Measurements from ENCODE around the gene CACNA2D3. TPM values are rescaled to one million over a fixed set of nuclear protein-coding genes. Genes with fewer than 3 reads are reported as not detected.

The CACNA2D3 gene
- total RNA-seq, 1 donor from 2014 or later = 17.2 TPM

- Histone ChIP-seq H3K27me3 (no peaks in the 10 kb centered on the region), H3K27ac (no peak overlapping the region), H3K4me1 (no peaks in the 10 kb centered on the region), H3K36me3 (no peaks in the 10 kb centered on the region), H3K4me3 (no peak overlapping the region), H3K9me3 (no peaks in the 10 kb centered on the region)
- intact Hi-C loops (cut with DNase I) = no loop called here
- no peak for DNase-seq (ENCODE audit: extremely low spot score in 2 of 2)
- TF ChIP-seq POLR2A (IDR thresholded peaks at IDR 0.05) = no peak
- TF ChIP-seq POLR2AphosphoS5 (IDR thresholded peaks at IDR 0.05; ENCODE audit: insufficient read depth in 1 of 2, low read depth in 1 of 2) = no peak
Observed at GRCh38 chr3:54372232-54372631, 249.9 kb downstream of the CACNA2D3 start.

DNA sequence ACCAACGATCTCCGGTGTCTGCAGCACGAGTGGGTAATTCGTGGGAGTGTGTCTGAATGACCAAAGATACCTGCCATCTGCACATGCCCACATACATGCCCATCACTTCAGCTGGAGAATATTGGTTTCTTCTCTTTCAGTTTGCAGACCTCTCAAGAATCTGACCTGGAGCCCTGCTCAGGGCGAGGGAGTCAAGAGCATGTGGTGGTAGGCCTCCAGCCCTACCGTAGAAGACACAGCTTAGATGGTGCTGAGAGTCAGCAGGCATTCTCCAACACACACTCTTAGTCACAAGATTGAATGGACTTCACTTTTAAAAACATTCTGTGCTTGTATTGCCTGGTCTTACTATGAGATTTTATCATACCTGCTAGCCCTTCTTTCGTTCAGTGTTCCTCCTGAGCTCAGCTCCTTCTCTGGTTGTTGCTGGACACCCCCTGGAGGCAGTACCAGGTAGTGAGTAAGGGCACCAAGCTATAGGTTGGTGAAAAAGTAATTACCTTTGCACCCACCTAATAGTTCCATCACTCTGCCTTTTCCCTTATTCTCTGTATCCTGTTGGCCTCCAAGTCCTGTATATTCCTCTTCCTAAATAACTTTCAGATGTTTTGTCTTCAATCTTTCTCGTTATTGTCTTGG is 252.0 kb downstream of the CACNA2D3 start:
- Histone ChIP-seq H3K36me3 (no peaks in the 10 kb centered on the region), H3K27ac (no peak overlapping the region), H3K4me3 (no peak overlapping the region), H3K4me1 (no peaks in the 10 kb centered on the region), H3K27me3 (no peaks in the 10 kb centered on the region), H3K9me3 (no peaks in the 10 kb centered on the region)
- intact Hi-C loops (cut with DNase I) = no loop called here
- TF ChIP-seq POLR2A (IDR thresholded peaks at IDR 0.05) (no peak), POLR2AphosphoS5 (IDR thresholded peaks at IDR 0.05; ENCODE audit: insufficient read depth in 1 of 2, low read depth in 1 of 2) (no peak)
- TF ChIP-seq, protein P1, sequence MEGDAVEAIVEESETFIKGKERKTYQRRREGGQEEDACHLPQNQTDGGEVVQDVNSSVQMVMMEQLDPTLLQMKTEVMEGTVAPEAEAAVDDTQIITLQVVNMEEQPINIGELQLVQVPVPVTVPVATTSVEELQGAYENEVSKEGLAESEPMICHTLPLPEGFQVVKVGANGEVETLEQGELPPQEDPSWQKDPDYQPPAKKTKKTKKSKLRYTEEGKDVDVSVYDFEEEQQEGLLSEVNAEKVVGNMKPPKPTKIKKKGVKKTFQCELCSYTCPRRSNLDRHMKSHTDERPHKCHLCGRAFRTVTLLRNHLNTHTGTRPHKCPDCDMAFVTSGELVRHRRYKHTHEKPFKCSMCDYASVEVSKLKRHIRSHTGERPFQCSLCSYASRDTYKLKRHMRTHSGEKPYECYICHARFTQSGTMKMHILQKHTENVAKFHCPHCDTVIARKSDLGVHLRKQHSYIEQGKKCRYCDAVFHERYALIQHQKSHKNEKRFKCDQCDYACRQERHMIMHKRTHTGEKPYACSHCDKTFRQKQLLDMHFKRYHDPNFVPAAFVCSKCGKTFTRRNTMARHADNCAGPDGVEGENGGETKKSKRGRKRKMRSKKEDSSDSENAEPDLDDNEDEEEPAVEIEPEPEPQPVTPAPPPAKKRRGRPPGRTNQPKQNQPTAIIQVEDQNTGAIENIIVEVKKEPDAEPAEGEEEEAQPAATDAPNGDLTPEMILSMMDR (IDR thresholded peaks at IDR 0.05) = no peak
- DNase-seq (ENCODE audit: extremely low spot score in 2 of 2) = no peak

- H3K4me1 ChIP-seq = no peaks in the 10 kb centered on the region
- TF ChIP-seq POLR2AphosphoS5 (IDR thresholded peaks at IDR 0.05; ENCODE audit: insufficient read depth in 1 of 2, low read depth in 1 of 2) = no peak
- no peak for TF ChIP-seq POLR2A (IDR thresholded peaks at IDR 0.05)
- TF ChIP-seq, protein P1 (IDR thresholded peaks at IDR 0.05) = no peak
- H3K36me3 ChIP-seq = no peaks in the 10 kb centered on the region
- no peaks in the 10 kb centered on the region for H3K9me3 ChIP-seq
- intact Hi-C loops (cut with DNase I) = no loop called here
- no peak for DNase-seq (ENCODE audit: extremely low spot score in 2 of 2)
- H3K27me3 ChIP-seq = no peaks in the 10 kb centered on the region
- no peak overlapping the region for H3K4me3 ChIP-seq
- H3K27ac ChIP-seq = no peak overlapping the region
Observed at GRCh38 chr3:54376142-54376807, 253.9 kb downstream of the CACNA2D3 start.

DNA sequence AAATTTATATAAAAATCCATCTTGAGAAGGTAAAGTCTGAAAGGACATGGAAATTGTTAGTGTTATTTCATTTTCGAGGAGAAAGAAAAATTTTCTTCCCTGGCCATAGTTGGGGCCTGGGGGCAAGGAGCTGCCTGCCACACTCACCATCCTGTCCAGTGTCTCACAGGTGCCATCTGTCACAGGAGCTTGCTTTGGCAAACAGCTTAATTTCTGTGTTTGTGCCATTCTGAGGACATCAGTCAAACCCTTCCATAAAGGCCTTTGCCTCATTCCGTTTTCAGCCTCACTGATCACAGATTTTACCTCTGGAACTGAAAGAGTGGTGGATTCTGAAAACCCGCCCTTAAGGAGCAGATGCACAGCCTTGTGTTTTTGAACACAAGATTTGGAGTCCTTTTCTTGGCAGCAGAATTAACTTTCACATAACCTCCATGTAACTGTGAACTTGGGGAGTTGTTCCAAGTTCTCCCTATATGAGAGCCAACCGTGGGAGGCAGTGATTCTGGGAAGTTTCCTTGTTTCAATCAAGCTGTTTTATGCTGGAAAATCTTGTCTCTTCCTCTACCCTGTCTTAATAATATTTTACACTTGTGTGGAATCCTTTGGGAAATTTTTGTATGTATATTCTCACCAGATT is 254.7 kb downstream of the CACNA2D3 start:
- intact Hi-C loops (cut with DNase I) = no loop called here

GRCh38 chr3:54378184-54378583 is 255.8 kb downstream of the CACNA2D3 start:
- no peak overlapping the region for H3K27ac ChIP-seq
- TF ChIP-seq, protein P1 (IDR thresholded peaks at IDR 0.05) = no peak
- no peak for TF ChIP-seq POLR2A (IDR thresholded peaks at IDR 0.05)
- TF ChIP-seq POLR2AphosphoS5 (IDR thresholded peaks at IDR 0.05; ENCODE audit: insufficient read depth in 1 of 2, low read depth in 1 of 2) = no peak
- intact Hi-C loops (cut with DNase I) = no loop called here
- no peak for DNase-seq (ENCODE audit: extremely low spot score in 2 of 2)
- no peaks in the 10 kb centered on the region for H3K36me3 ChIP-seq
- H3K4me3 ChIP-seq = no peak overlapping the region
- no peaks in the 10 kb centered on the region for H3K4me1 ChIP-seq
- no peaks in the 10 kb centered on the region for H3K9me3 ChIP-seq
- no peaks in the 10 kb centered on the region for H3K27me3 ChIP-seq

More for the DNA sequence above, 254.7 kb downstream of the CACNA2D3 start:
- TF ChIP-seq, protein P1 (IDR thresholded peaks at IDR 0.05) = no peak
- TF ChIP-seq POLR2AphosphoS5 (IDR thresholded peaks at IDR 0.05; ENCODE audit: insufficient read depth in 1 of 2, low read depth in 1 of 2) (no peak), POLR2A (IDR thresholded peaks at IDR 0.05) (no peak)
- Histone ChIP-seq H3K4me3 (no peak overlapping the region), H3K4me1 (no peaks in the 10 kb centered on the region), H3K27ac (no peak overlapping the region), H3K36me3 (no peaks in the 10 kb centered on the region), H3K9me3 (no peaks in the 10 kb centered on the region), H3K27me3 (no peaks in the 10 kb centered on the region)
- DNase-seq (ENCODE audit: extremely low spot score in 2 of 2) = no peak
